Panc1 (cell line): ENCODE measurements around the gene TRAPPC5. TPM values are rescaled to one million over a fixed set of nuclear protein-coding genes. Genes with fewer than 3 reads are reported as not detected.

ENCODE experiments used
- ATAC-seq: fragments of 200-7000 bp; cut with Tn5 transposase; 2 replicates; pipeline ENCODE4 v1.9.1; 2020; ENCODE audit warnings: mild to moderate bottlenecking, moderate library complexity
- BruUV-seq: library from RNA; stranded (reverse); fragments of 400-500 nt; replicated peaks from 2 replicates; lab custom pipeline; 2021; lab: Mats Ljungman, UMichigan
- CTCF ChIA-PET: fragments of 300-600 bp; sonication (Branson Sonifier 250); formaldehyde crosslinking; loops from one replicate; lab custom pipeline; 2022; ENCODE audit warnings: antibody characterized with exemption; lab: Charles Lee
- POLR2A ChIA-PET: fragments of 300-600 bp; sonication (Branson Sonifier 250); formaldehyde crosslinking; loops from one replicate; lab custom pipeline; 2022; ENCODE audit warnings: antibody characterized with exemption; lab: Charles Lee
- DNase-seq: peaks from one replicate; pipeline ENCODE4 v3.0.0-alpha.2; 2010; ENCODE audit warnings: low read depth, low spot score
- H3K27ac ChIP-seq: 2 replicates; pipeline ENCODE4 v1.5.1; 2011; ENCODE audit warnings: mild to moderate bottlenecking, low read length, inconsistent platforms
- H3K27me3 ChIP-seq: fragments of 200-500 bp; sonication (Bioruptor generic); 2 replicates; pipeline ENCODE4 v1.6.0; 2014; ENCODE audit warnings: low read length, inconsistent platforms; ENCODE audit not compliant: control insufficient read depth, insufficient read depth
- H3K36me3 ChIP-seq: fragments of 200-500 bp; sonication (Bioruptor generic); 2 replicates; pipeline ENCODE4 v1.5.1; 2014; ENCODE audit warnings: inconsistent platforms, mild to moderate bottlenecking, low read length, moderate library complexity; ENCODE audit not compliant: control insufficient read depth, insufficient read depth
- H3K4me1 ChIP-seq: 2 replicates; pipeline ENCODE4 v1.5.1; 2011; ENCODE audit warnings: inconsistent platforms, mild to moderate bottlenecking, low read length, moderate library complexity; ENCODE audit not compliant: control insufficient read depth, insufficient read depth
- H3K4me3 ChIP-seq, 2 experiments: 2 replicates each; pipeline ENCODE4 v1.5.1; 2011 to 2012; ENCODE audit warnings: low read depth in 2 of 2, low read length in 2 of 2, mild to moderate bottlenecking in 2 of 2, inconsistent platforms in 1 of 2, moderate library complexity in 1 of 2
- H3K9me3 ChIP-seq: fragments of 200-500 bp; sonication (Bioruptor generic); 2 replicates; pipeline ENCODE4 v1.5.1; 2014; ENCODE audit warnings: low read depth, mild to moderate bottlenecking, inconsistent platforms, low read length, moderate library complexity; ENCODE audit not compliant: control insufficient read depth, insufficient read depth
- CTCF ChIP-seq: fragments of 450-650 bp; IDR thresholded peaks from 2 replicates; pipeline ENCODE4 v1.5.1; 2017; ENCODE audit warnings: mild to moderate bottlenecking
- POLR2AphosphoS5 ChIP-seq: IDR thresholded peaks from 2 replicates; pipeline ENCODE4 v1.6.1; 2012; ENCODE audit warnings: mild to moderate bottlenecking, low read depth, low read length, moderate library complexity
- REST ChIP-seq, 2 experiments: IDR thresholded peaks; 2 replicates each; pipeline ENCODE4 v1.6.1; 2011 to 2012; ENCODE audit warnings: low read depth in 2 of 2, control low read depth in 1 of 2, low read length in 1 of 2, mild to moderate bottlenecking in 1 of 2, moderate library complexity in 1 of 2; ENCODE audit not compliant: insufficient read depth in 1 of 2
- SIN3A ChIP-seq: IDR thresholded peaks from 2 replicates; pipeline ENCODE4 v1.6.1; 2012; ENCODE audit warnings: low read depth, mild to moderate bottlenecking, low read length, moderate library complexity, borderline replicate concordance; ENCODE audit not compliant: insufficient read depth
- TCF7L2 ChIP-seq: IDR thresholded peaks from 2 replicates; pipeline ENCODE4 v1.6.1; 2011; ENCODE audit warnings: mild to moderate bottlenecking, low read depth, low read length, inconsistent platforms
- in situ Hi-C: cut with HindIII; loops from 2 replicates; pipeline ENCODE4 v1.10.0; 2016; ENCODE audit warnings: low sequenced_read_pairs, low pct_unique_long_range_greater_than_20kb
- intact Hi-C: fragments of 100-400 bp; cut with micrococcal nuclease; formaldehyde crosslinking; loops from one replicate; pipeline ENCODE4 v1.10.0; 2022; ENCODE audit not compliant: unreplicated experiment
- total RNA-seq: library from RNA; stranded (reverse); gene quantifications from one replicate; pipeline ENCODE4 v1.2.1, GENCODE V29; 2021; ENCODE audit not compliant: unreplicated experiment

TRAPPC5 gene
- total RNA-seq, 1 experiment from 2014 or later, result 101 TPM

- CTCF ChIA-PET, result no interaction called here
- in situ Hi-C loops, result no loop called here
Observed at GRCh38 chr19:7638802-7639465, 41.7 kb upstream of the TRAPPC5 start.

GRCh38 chr19:7639863-7640348 lies 40.7 kb upstream of the TRAPPC5 start:
- Histone ChIP-seq H3K27ac (no peak overlapping the region), H3K27me3 (no peaks in the 10 kb centered on the region), H3K4me1 (no peaks in the 10 kb centered on the region; the same call in 1 of the 2 replicates), H3K9me3 (no peaks in the 10 kb centered on the region), H3K36me3 (no peaks in the 10 kb centered on the region), H3K4me3 (no peak overlapping the region)
- BruUV-seq, result no TSS peak
- ATAC-seq (no peak), DNase-seq (no peak)
- POLR2A ChIA-PET, result interaction anchor here (0.6 kb wide), 1 partner anchor 17 kb away, joined by 3 read pairs; no protein-coding TSS in a partner anchor
- in situ Hi-C loops (no loop called here), intact Hi-C loops (no loop called here)
- TF ChIP-seq CTCF (no peak), REST (IDR thresholded peaks at IDR 0.05; ENCODE audit: insufficient read depth in 1 of 2, low read depth in 2 of 2, low read length in 1 of 2) (no peak), TCF7L2 (no peak), SIN3A (no peak), POLR2AphosphoS5 (no peak)
- CTCF ChIA-PET, result no interaction called here

More at GRCh38 chr19:7638802-7639465, 41.7 kb upstream of the TRAPPC5 start:
- Histone ChIP-seq H3K27me3 (no peaks in the 10 kb centered on the region), H3K4me3 (no peak overlapping the region), H3K27ac (no peak overlapping the region), H3K4me1 (no peaks in the 10 kb centered on the region; the same call in 1 of the 2 replicates), H3K36me3 (no peaks in the 10 kb centered on the region), H3K9me3 (no peaks in the 10 kb centered on the region)
- BruUV-seq, result no TSS peak
- intact Hi-C loops, result no loop called here
- TF ChIP-seq REST (IDR thresholded peaks at IDR 0.05; ENCODE audit: insufficient read depth in 1 of 2, low read depth in 2 of 2, low read length in 1 of 2) (no peak), CTCF (no peak)
- DNase-seq, result no peak
- ATAC-seq, result no peak
- POLR2A ChIA-PET, result interaction anchor here (0.6 kb wide), 1 partner anchor 18 kb away, joined by 3 read pairs; no protein-coding TSS in a partner anchor
